Measurements from ENCODE around the gene NBEAL2.

- TF ChIP-seq CTCF (conservative IDR thresholded peaks at IDR 0.05; ENCODE audit: low read depth, low read length) = no peak
- TF ChIP-seq EZH2phosphoT487 (IDR thresholded peaks at IDR 0.05; ENCODE audit: borderline replicate concordance, low read length) = no peak
- TF ChIP-seq EZH2 (IDR thresholded peaks at IDR 0.05; ENCODE audit: low read length, unreplicated experiment) = no peak
Measured at GRCh38 chr3:47056705-47057104, 77.2 kb downstream of the NBEAL2 start.

Measured in PC-3 (cell line).